Neural progenitor cell (in vitro differentiated cells): ENCODE measurements around the gene PROSER3. TPM values are rescaled to one million over a fixed set of nuclear protein-coding genes. Genes with fewer than 3 reads are reported as not detected.

Experiments used
- DNase-seq: peaks from one replicate; pipeline ENCODE4 v3.0.0-alpha.2; 2016; ENCODE audit warnings: low spot score
- H2AFZ ChIP-seq: fragments of 200-600 bp; sonication (generic); replicated peaks from 2 replicates; pipeline ENCODE4 v1.6.1; 2016; ENCODE audit warnings: antibody characterized with exemption
- H3F3A ChIP-seq: fragments of 200-600 bp; sonication (generic); 2 replicates; pipeline ENCODE4 v1.6.1; 2016; ENCODE audit warnings: antibody characterized with exemption, low read depth
- H3K27ac ChIP-seq: fragments of 200-600 bp; sonication (generic); 2 replicates; pipeline ENCODE4 v1.5.1; 2016; ENCODE audit warnings: mild to moderate bottlenecking
- H3K27me3 ChIP-seq: fragments of 200-600 bp; sonication (generic); 2 replicates; pipeline ENCODE4 v1.6.1; 2016; ENCODE audit warnings: mild to moderate bottlenecking, moderate library complexity
- H3K36me3 ChIP-seq: fragments of 200-600 bp; sonication (generic); 2 replicates; pipeline ENCODE4 v1.5.1; 2016
- H3K4me1 ChIP-seq: fragments of 200-600 bp; sonication (generic); 2 replicates; pipeline ENCODE4 v1.6.1; 2016; ENCODE audit warnings: mixed run types
- H3K4me2 ChIP-seq: fragments of 200-600 bp; sonication (generic); 2 replicates; pipeline ENCODE4 v1.6.1; 2016
- H3K4me3 ChIP-seq: fragments of 200-600 bp; sonication (generic); 2 replicates; pipeline ENCODE4 v1.5.1; 2016
- H3K79me2 ChIP-seq: fragments of 200-600 bp; sonication (generic); 2 replicates; pipeline ENCODE4 v1.6.1; 2016; ENCODE audit warnings: low read depth
- H3K9ac ChIP-seq: fragments of 200-600 bp; sonication (generic); 2 replicates; pipeline ENCODE4 v1.6.1; 2016
- H3K9me3 ChIP-seq: fragments of 200-600 bp; sonication (generic); 2 replicates; pipeline ENCODE4 v1.5.1; 2016; ENCODE audit warnings: low read depth
- H4K20me1 ChIP-seq: fragments of 200-600 bp; sonication (generic); 2 replicates; pipeline ENCODE4 v1.6.1; 2016; ENCODE audit warnings: low read depth
- H3K27ac Mint-ChIP-seq: 3 replicates; pipeline ENCODE4 v1.8.0; 2021; ENCODE audit warnings: mixed read lengths
- H3K27me3 Mint-ChIP-seq: 2 replicates; pipeline ENCODE4 v1.8.0; 2022; ENCODE audit warnings: low read depth, mild to moderate bottlenecking, inconsistent platforms, moderate library complexity, mixed read lengths; ENCODE audit not compliant: insufficient read depth
- H3K36me3 Mint-ChIP-seq: 3 replicates; pipeline ENCODE4 v1.8.0; 2021; ENCODE audit warnings: mixed read lengths
- H3K4me1 Mint-ChIP-seq: 3 replicates; pipeline ENCODE4 v1.8.0; 2021; ENCODE audit warnings: mixed read lengths
- H3K4me3 Mint-ChIP-seq: 3 replicates; pipeline ENCODE4 v1.8.0; 2021; ENCODE audit warnings: mild to moderate bottlenecking, moderate library complexity, mixed read lengths
- H3K9me3 Mint-ChIP-seq: 3 replicates; pipeline ENCODE4 v1.8.0; 2020; ENCODE audit warnings: mixed read lengths
- CTCF ChIP-seq: fragments of 200-600 bp; sonication (generic); IDR thresholded peaks from 2 replicates; pipeline ENCODE4 v1.5.1; 2017; ENCODE audit warnings: antibody characterized with exemption, mild to moderate bottlenecking
- EZH2 ChIP-seq: fragments of 200-600 bp; sonication (generic); IDR thresholded peaks from 2 replicates; pipeline ENCODE4 v1.6.1; 2017; ENCODE audit warnings: antibody characterized with exemption, mild to moderate bottlenecking, moderate library complexity
- EZH2phosphoT487 ChIP-seq: fragments of 200-600 bp; sonication (generic); IDR thresholded peaks from 2 replicates; pipeline ENCODE4 v1.6.1; 2017; ENCODE audit warnings: antibody characterized with exemption
- total RNA-seq: library from RNA; depleted of rRNA; stranded (reverse); fragments of >200 nt; gene quantifications from 2 replicates; pipeline ENCODE4 v1.2.3, GENCODE V29; 2015; ENCODE audit warnings: low replicate concordance

Gene PROSER3
- total RNA-seq, 1 donor from 2014 or later = 7.1 TPM

- no peak overlapping the region for H3K27ac ChIP-seq
Observed at GRCh38 chr19:35740108-35740422, 17.9 kb upstream of the PROSER3 start.

GRCh38 chr19:35740423-35741202, 17.4 kb upstream of the PROSER3 start:
- TF ChIP-seq EZH2phosphoT487 (no peak), EZH2 (no peak), CTCF (peak; percentile 56)
- Mint-ChIP-seq H3K36me3 (peaks cover 9% of the 10 kb centered on the region), H3K4me1 (peaks cover 26% of the 10 kb centered on the region), H3K4me3 (peak overlapping the region; percentile 89), H3K27me3 (peaks cover 13% of the 10 kb centered on the region), H3K9me3 (no peaks in the 10 kb centered on the region), H3K27ac (peak overlapping the region; percentile 87)
- H3K36me3 ChIP-seq = no peaks in the 10 kb centered on the region
- no peaks in the 10 kb centered on the region for H3K27me3 ChIP-seq
- peak; percentile 99 for DNase-seq
- H3K27ac ChIP-seq = peak overlapping the region; percentile 81
- H3K4me2 ChIP-seq = peak overlapping the region; percentile 92
- no peak overlapping the region for H3K9ac ChIP-seq
- peaks cover 46% of the 10 kb centered on the region for H3F3A ChIP-seq
- H4K20me1 ChIP-seq = peaks cover 17% of the 10 kb centered on the region
- H3K4me1 ChIP-seq = peaks cover 9% of the 10 kb centered on the region
- H3K9me3 ChIP-seq = no peaks in the 10 kb centered on the region
- peak overlapping the region; percentile 73 for H2AFZ ChIP-seq
- peak overlapping the region; percentile 79 for H3K4me3 ChIP-seq
- peaks cover under 1% of the 10 kb centered on the region for H3K79me2 ChIP-seq

More at GRCh38 chr19:35740108-35740422, 17.9 kb upstream of the PROSER3 start:
- Histone ChIP-seq H3K4me3 (peak overlapping the region; percentile 79), H3K79me2 (no peaks in the 10 kb centered on the region), H3K4me1 (peaks cover 9% of the 10 kb centered on the region), H3K36me3 (no peaks in the 10 kb centered on the region), H3F3A (peaks cover 45% of the 10 kb centered on the region), H3K4me2 (peak overlapping the region; percentile 92), H3K9me3 (no peaks in the 10 kb centered on the region), H2AFZ (peak overlapping the region; percentile 73), H3K27me3 (no peaks in the 10 kb centered on the region), H4K20me1 (peaks cover 17% of the 10 kb centered on the region), H3K9ac (no peak overlapping the region)
- Mint-ChIP-seq H3K4me1 (peaks cover 22% of the 10 kb centered on the region), H3K36me3 (peaks cover 9% of the 10 kb centered on the region), H3K9me3 (no peaks in the 10 kb centered on the region), H3K4me3 (peak overlapping the region; percentile 89), H3K27ac (no peak overlapping the region), H3K27me3 (peaks cover 13% of the 10 kb centered on the region)
- TF ChIP-seq EZH2 = no peak
- peak; percentile 25 for DNase-seq

GRCh38 chr19:35741203-35741515, 16.8 kb upstream of the PROSER3 start:
- Histone ChIP-seq H4K20me1 (peaks cover 17% of the 10 kb centered on the region), H3K36me3 (no peaks in the 10 kb centered on the region), H3K79me2 (peaks cover 5% of the 10 kb centered on the region), H2AFZ (peak overlapping the region; percentile 58), H3K27me3 (no peaks in the 10 kb centered on the region), H3K4me1 (peaks cover 9% of the 10 kb centered on the region), H3K27ac (peak overlapping the region; percentile 81), H3F3A (peaks cover 46% of the 10 kb centered on the region), H3K9me3 (no peaks in the 10 kb centered on the region), H3K4me3 (peak overlapping the region; percentile 79), H3K4me2 (peak overlapping the region; percentile 86), H3K9ac (no peak overlapping the region)
- no peak for DNase-seq
- Mint-ChIP-seq H3K27ac (peak overlapping the region; percentile 87), H3K9me3 (no peaks in the 10 kb centered on the region), H3K4me1 (peaks cover 32% of the 10 kb centered on the region), H3K4me3 (peak overlapping the region; percentile 89), H3K27me3 (peaks cover 13% of the 10 kb centered on the region), H3K36me3 (peaks cover 10% of the 10 kb centered on the region)
- TF ChIP-seq CTCF = peak; percentile 43
- TF ChIP-seq EZH2phosphoT487 = no peak

- peak within 1 kb of the TSS; percentile 86 for H3K4me2 ChIP-seq
- H3K9me3 Mint-ChIP-seq = no peaks in the 10 kb centered on the region
- peak within 1 kb of the TSS; percentile 81 for H3K27ac ChIP-seq
- H3K4me3 ChIP-seq = peak within 1 kb of the TSS; percentile 79
- peak within 1 kb of the TSS; percentile 76 for H3K4me3 Mint-ChIP-seq
- no peak within 1 kb of the TSS for H2AFZ ChIP-seq
- peaks cover 37% of the 10 kb centered on the region for H3K4me1 Mint-ChIP-seq
- no peaks in the 10 kb centered on the region for H3K9me3 ChIP-seq
- DNase-seq = no peak
- no peaks in the 10 kb centered on the region for H3K36me3 ChIP-seq
- peaks cover 10% of the 10 kb centered on the region for H3K79me2 ChIP-seq
- peak within 1 kb of the TSS; percentile 78 for H3K27ac Mint-ChIP-seq
- H3K4me1 ChIP-seq = peaks cover 9% of the 10 kb centered on the region
- no peak for TF ChIP-seq CTCF
- no peak for TF ChIP-seq EZH2
- H3K9ac ChIP-seq = no peak within 1 kb of the TSS
- H3F3A ChIP-seq = peaks cover 46% of the 10 kb centered on the region
- peaks cover 17% of the 10 kb centered on the region for H4K20me1 ChIP-seq
- H3K27me3 ChIP-seq = no peaks in the 10 kb centered on the region
- peaks cover 13% of the 10 kb centered on the region for H3K27me3 Mint-ChIP-seq
- H3K36me3 Mint-ChIP-seq = peaks cover 5% of the 10 kb centered on the region
Observed at GRCh38 chr19:35742121-35742724, 15.8 kb upstream of the PROSER3 start, which contains the start of gene IGFLR1. IGFLR1 (minus strand) TSS chr19:35742452; CDS start chr19:35741180, 1,272 bp downstream.
